ENCODE measurements around the gene SLAMF9.

SLAMF9 gene

GRCh38 chr1:159927849-159928431, 26.1 kb downstream of the SLAMF9 start:
- H3K4me1 ChIP-seq (ENCODE audit: low read length) = peaks cover 12% of the 10 kb centered on the region
- no peaks in the 10 kb centered on the region for H3K9me2 ChIP-seq (replicated peaks; ENCODE audit: insufficient read depth, low read length)
- no peaks in the 10 kb centered on the region for H3K36me3 ChIP-seq (replicated peaks; ENCODE audit: insufficient read depth, low read length)
- no peak overlapping the region for H3K27ac ChIP-seq (ENCODE audit: low read length)
- no peak overlapping the region for H3K4me2 ChIP-seq (ENCODE audit: low read depth, low read length)
- H3K9me3 ChIP-seq (replicated peaks; ENCODE audit: insufficient read depth, low read length) = no peaks in the 10 kb centered on the region
- no peaks in the 10 kb centered on the region for H4K20me1 ChIP-seq (ENCODE audit: insufficient read depth, low read length)
- H3K27me3 ChIP-seq (replicated peaks; ENCODE audit: insufficient read depth, low read length) = no peaks in the 10 kb centered on the region
- no peak overlapping the region for H3K4me3 ChIP-seq (ENCODE audit: low read length)
- no peak overlapping the region for H3K9ac ChIP-seq (ENCODE audit: low read length)
- no peak for TF ChIP-seq CTCF (IDR thresholded peaks at IDR 0.05; ENCODE audit: low read length)
- TF ChIP-seq EZH2 (optimal IDR thresholded peaks at IDR 0.05; ENCODE audit: low read depth, low read length) = no peak
- no peak for TF ChIP-seq EZH2phosphoT487 (IDR thresholded peaks at IDR 0.05; ENCODE audit: low read length)
- 0 out of 2 replicates have a peak, but pooled peaks cover 3% of the 10 kb centered on the region for H3F3A ChIP-seq (ENCODE audit: insufficient read depth, low read length)
- H2AFZ ChIP-seq (ENCODE audit: low read length) = no peak overlapping the region
- DNase-seq = no peak
- H3K79me2 ChIP-seq (ENCODE audit: low read length) = peaks cover 24% of the 10 kb centered on the region

- no peak overlapping the region for H3K9ac ChIP-seq (ENCODE audit: low read length)
Observed at GRCh38 chr1:159927211-159927848, 26.7 kb downstream of the SLAMF9 start.

GRCh38 chr1:159925719-159926078, 28.3 kb downstream of the SLAMF9 start:
- Histone ChIP-seq H3K27me3 (replicated peaks; ENCODE audit: insufficient read depth, low read length) (no peaks in the 10 kb centered on the region), H3K4me2 (ENCODE audit: low read depth, low read length) (peak overlapping the region; percentile 85), H3K9ac (ENCODE audit: low read length) (peak overlapping the region; percentile 93), H3K4me1 (ENCODE audit: low read length) (peaks cover 30% of the 10 kb centered on the region), H3K79me2 (ENCODE audit: low read length) (peaks cover 46% of the 10 kb centered on the region), H3K36me3 (replicated peaks; ENCODE audit: insufficient read depth, low read length) (no peaks in the 10 kb centered on the region), H3K27ac (ENCODE audit: low read length) (peak overlapping the region; percentile 55; the same call in 1 of the 2 replicates), H3F3A (ENCODE audit: insufficient read depth, low read length) (peaks cover 8% of the 10 kb centered on the region), H3K9me2 (replicated peaks; ENCODE audit: insufficient read depth, low read length) (no peaks in the 10 kb centered on the region), H4K20me1 (ENCODE audit: insufficient read depth, low read length) (no peaks in the 10 kb centered on the region), H2AFZ (ENCODE audit: low read length) (peak overlapping the region; percentile 71), H3K9me3 (replicated peaks; ENCODE audit: insufficient read depth, low read length) (no peaks in the 10 kb centered on the region), H3K4me3 (ENCODE audit: low read length) (peak overlapping the region; percentile 86)
- TF ChIP-seq EZH2 (optimal IDR thresholded peaks at IDR 0.05; ENCODE audit: low read depth, low read length) = no peak
- TF ChIP-seq CTCF (IDR thresholded peaks at IDR 0.05; ENCODE audit: low read length) = no peak
- TF ChIP-seq EZH2phosphoT487 (IDR thresholded peaks at IDR 0.05; ENCODE audit: low read length) = no peak
- no peak for DNase-seq

More at GRCh38 chr1:159927211-159927848, 26.7 kb downstream of the SLAMF9 start:
- H3K27ac ChIP-seq (ENCODE audit: low read length) = no peak overlapping the region
- H3K9me2 ChIP-seq (replicated peaks; ENCODE audit: insufficient read depth, low read length) = no peaks in the 10 kb centered on the region
- H3F3A ChIP-seq (ENCODE audit: insufficient read depth, low read length) = 0 out of 2 replicates have a peak, but pooled peaks cover 3% of the 10 kb centered on the region
- no peaks in the 10 kb centered on the region for H3K27me3 ChIP-seq (replicated peaks; ENCODE audit: insufficient read depth, low read length)
- no peaks in the 10 kb centered on the region for H3K36me3 ChIP-seq (replicated peaks; ENCODE audit: insufficient read depth, low read length)
- no peak overlapping the region for H2AFZ ChIP-seq (ENCODE audit: low read length)
- no peak overlapping the region for H3K4me3 ChIP-seq (ENCODE audit: low read length)
- no peaks in the 10 kb centered on the region for H3K9me3 ChIP-seq (replicated peaks; ENCODE audit: insufficient read depth, low read length)
- peaks cover 30% of the 10 kb centered on the region for H3K79me2 ChIP-seq (ENCODE audit: low read length)
- TF ChIP-seq CTCF (IDR thresholded peaks at IDR 0.05; ENCODE audit: low read length) (no peak), EZH2phosphoT487 (IDR thresholded peaks at IDR 0.05; ENCODE audit: low read length) (no peak), EZH2 (optimal IDR thresholded peaks at IDR 0.05; ENCODE audit: low read depth, low read length) (no peak)
- peaks cover 18% of the 10 kb centered on the region for H3K4me1 ChIP-seq (ENCODE audit: low read length)
- no peak overlapping the region for H3K4me2 ChIP-seq (ENCODE audit: low read depth, low read length)
- DNase-seq = no peak
- no peaks in the 10 kb centered on the region for H4K20me1 ChIP-seq (ENCODE audit: insufficient read depth, low read length)

All from MM.1S (cell line).